ENCODE results near the gene AEBP2. TPM values are rescaled to one million over a fixed set of nuclear protein-coding genes. Genes with fewer than 3 reads are reported as not detected.
"Not testable (repeated sequence)": the region's sequence is repeated elsewhere in the genome, so short reads cannot be mapped to it uniquely, and the experiment has no call there.

Gene AEBP2
- total RNA-seq, 2 donors from 2014 or later: 25.1 to 25.7 TPM

GRCh38 chr12:19474147-19474546, 34.9 kb downstream of the AEBP2 start:
- Histone ChIP-seq H3K27ac (no peak overlapping the region), H3K9me3 (no peaks in the 10 kb centered on the region), H3K27me3 (no peaks in the 10 kb centered on the region), H3K4me3 (no peak overlapping the region), H3K36me3 (replicated peaks in 1 of 2; ENCODE audit: insufficient read depth in 1 of 2, low read depth in 2 of 2) (peaks cover 0 to 2% of the 10 kb centered on the region in 2 donors), H3K4me1 (no peaks in the 10 kb centered on the region)
- intact Hi-C loops (cut with DNase I): no loop called here
- no peak for TF ChIP-seq CTCF (IDR thresholded peaks at IDR 0.05)
- TF ChIP-seq POLR2A (IDR thresholded peaks at IDR 0.05): no peak
- DNase-seq (no peak), ATAC-seq (no peak)

GRCh38 chr12:19475884-19476505, 36.7 kb downstream of the AEBP2 start:
- ATAC-seq; intact Hi-C loops (cut with DNase I); H3K27ac ChIP-seq; DNase-seq; H3K4me3 ChIP-seq; H3K27me3 ChIP-seq; H3K4me1 ChIP-seq; H3K9me3 ChIP-seq; H3K36me3 ChIP-seq (replicated peaks in 1 of 2; ENCODE audit: insufficient read depth in 1 of 2, low read depth in 2 of 2): not testable (repeated sequence)
- WGBS, 2 donors: 95 to 97% methylated on average over 4 of the region's 4 CpGs

GRCh38 chr12:19477071-19477470, 37.8 kb downstream of the AEBP2 start:
- intact Hi-C loops (cut with DNase I): no loop called here
- Histone ChIP-seq H3K4me3 (no peak overlapping the region), H3K27ac (no peak overlapping the region), H3K36me3 (replicated peaks in 1 of 2; ENCODE audit: insufficient read depth in 1 of 2, low read depth in 2 of 2) (peaks cover 0 to 2% of the 10 kb centered on the region in 2 donors), H3K4me1 (no peaks in the 10 kb centered on the region), H3K9me3 (no peaks in the 10 kb centered on the region), H3K27me3 (no peaks in the 10 kb centered on the region)
- no peak for TF ChIP-seq CTCF (IDR thresholded peaks at IDR 0.05)
- TF ChIP-seq POLR2A (IDR thresholded peaks at IDR 0.05): no peak
- ATAC-seq (no peak), DNase-seq (no peak)
- WGBS, 2 donors: 93 to 97% methylated on average over 8 of the region's 8 CpGs

- no peak for ATAC-seq
- Histone ChIP-seq H3K4me3 (no peak overlapping the region), H3K27ac (no peak overlapping the region), H3K4me1 (no peaks in the 10 kb centered on the region), H3K27me3 (no peaks in the 10 kb centered on the region), H3K36me3 (replicated peaks in 1 of 2; ENCODE audit: insufficient read depth in 1 of 2, low read depth in 2 of 2) (no peaks in the 10 kb centered on the region), H3K9me3 (no peaks in the 10 kb centered on the region)
- no peak for DNase-seq
- intact Hi-C loops (cut with DNase I): no loop called here
- WGBS, 2 donors: 90 to 93% methylated on average over 1 of the region's 1 CpG
- TF ChIP-seq POLR2A (IDR thresholded peaks at IDR 0.05): no peak
- TF ChIP-seq CTCF (IDR thresholded peaks at IDR 0.05): no peak
These were observed 41.2 kb downstream of the AEBP2 start for GRCh38 chr12:19480459-19480858.

GRCh38 chr12:19482036-19482435, 42.7 kb downstream of the AEBP2 start:
- no peak overlapping the region for H3K4me3 ChIP-seq
- no peak overlapping the region for H3K27ac ChIP-seq
- H3K27me3 ChIP-seq: no peaks in the 10 kb centered on the region
- no peaks in the 10 kb centered on the region for H3K4me1 ChIP-seq
- WGBS, 2 donors: 93 to 100% methylated on average over 3 of the region's 3 CpGs
- no peaks in the 10 kb centered on the region for H3K36me3 ChIP-seq (replicated peaks in 1 of 2; ENCODE audit: insufficient read depth in 1 of 2, low read depth in 2 of 2)
- TF ChIP-seq CTCF (IDR thresholded peaks at IDR 0.05): no peak
- TF ChIP-seq POLR2A (IDR thresholded peaks at IDR 0.05): no peak
- DNase-seq (no peak), ATAC-seq (no peak)
- H3K9me3 ChIP-seq: no peaks in the 10 kb centered on the region
- intact Hi-C loops (cut with DNase I): no loop called here

Measured in body of pancreas (tissue), 4 donors.